NK-92 (cell line): Measurements from ENCODE around the gene TYW1B.
"Not testable (repeated sequence)": the region's sequence is repeated elsewhere in the genome, so short reads cannot be mapped to it uniquely, and the experiment has no call there.

ENCODE experiments used
- DNase-seq: peaks from one replicate; lab custom pipeline; 2025; ENCODE audit not compliant: unreplicated experiment; lab: John Stamatoyannopoulos, UW

The TYW1B gene

GRCh38 chr7:72700548-72700947 is 127.5 kb downstream of the TYW1B start:
- DNase-seq: not testable (repeated sequence)

GRCh38 chr7:72697066-72697465 is 130.9 kb downstream of the TYW1B start:
- DNase-seq: not testable (repeated sequence)

- not testable (repeated sequence) for DNase-seq
These were observed 131.4 kb downstream of the TYW1B start for GRCh38 chr7:72696643-72697042.

GRCh38 chr7:72695482-72695881 is 132.5 kb downstream of the TYW1B start:
- DNase-seq: not testable (repeated sequence)

- DNase-seq: not testable (repeated sequence)
These were observed 136.6 kb downstream of the TYW1B start for GRCh38 chr7:72691442-72691841.

- DNase-seq: not testable (repeated sequence)
These were observed 137.8 kb downstream of the TYW1B start for GRCh38 chr7:72690177-72690576.

GRCh38 chr7:72689344-72689743 is 138.7 kb downstream of the TYW1B start:
- not testable (repeated sequence) for DNase-seq

GRCh38 chr7:72681211-72681610 is 146.8 kb downstream of the TYW1B start:
- DNase-seq: not testable (repeated sequence)

GRCh38 chr7:72676880-72677279 is 151.1 kb downstream of the TYW1B start:
- DNase-seq: not testable (repeated sequence)

GRCh38 chr7:72676086-72676690 is 151.8 kb downstream of the TYW1B start:
- DNase-seq: not testable (repeated sequence)

- DNase-seq: not testable (repeated sequence)
These were observed 152.3 kb downstream of the TYW1B start for GRCh38 chr7:72675686-72676085.

- DNase-seq: no peak
These were observed 153.6 kb downstream of the TYW1B start for GRCh38 chr7:72674394-72674793.

GRCh38 chr7:72670850-72671249 is 157.2 kb downstream of the TYW1B start:
- not testable (repeated sequence) for DNase-seq

GRCh38 chr7:72668435-72668834 is 159.6 kb downstream of the TYW1B start:
- DNase-seq: not testable (repeated sequence)

- not testable (repeated sequence) for DNase-seq
These were observed 161.0 kb downstream of the TYW1B start for GRCh38 chr7:72667049-72667448.

GRCh38 chr7:72648574-72648973 is 179.4 kb downstream of the TYW1B start:
- not testable (repeated sequence) for DNase-seq

GRCh38 chr7:72643708-72644107 is 184.3 kb downstream of the TYW1B start:
- DNase-seq: not testable (repeated sequence)

- DNase-seq: not testable (repeated sequence)
These were observed 186.3 kb downstream of the TYW1B start for GRCh38 chr7:72641485-72642248.

GRCh38 chr7:72640740-72641139 is 187.3 kb downstream of the TYW1B start:
- not testable (repeated sequence) for DNase-seq

- not testable (repeated sequence) for DNase-seq
These were observed 192.6 kb downstream of the TYW1B start for GRCh38 chr7:72635273-72635908.

GRCh38 chr7:72632765-72633292 is 195.2 kb downstream of the TYW1B start:
- DNase-seq: not testable (repeated sequence)
